Amygdala (tissue), 56 donors: ENCODE data around the gene SLC30A4.
A peak's percentile ranks its signal among the peaks of the same experiment; 100 is the strongest.
"Not testable (repeated sequence)": the region's sequence is repeated elsewhere in the genome, so short reads cannot be mapped to it uniquely, and the experiment has no call there.

Experiments
- DNase-seq, 56 donors: peaks; one replicate each; lab custom pipeline; 2025; lab: John Stamatoyannopoulos, UW

SLC30A4 gene

GRCh38 chr15:45522328-45523165 is at the start of gene SLC30A4:
TSS of gene SLC30A4 (minus strand) at chr15:45522755. CDS start at chr15:45522354, 401 bp downstream.
- DNase-seq, result peak in 52 of 56 donors; percentile 8 to 88 (median 62)

- no peak for DNase-seq
These were observed 33.5 kb upstream of the SLC30A4 start for GRCh38 chr15:45555934-45556608.

GRCh38 chr15:45551676-45552075 is 29.1 kb upstream of the SLC30A4 start:
- no peak for DNase-seq

GRCh38 chr15:45550436-45550835 is 27.9 kb upstream of the SLC30A4 start:
- no peak for DNase-seq

- DNase-seq, result no peak
These were observed 27.1 kb upstream of the SLC30A4 start for GRCh38 chr15:45549541-45550220.

- no peak for DNase-seq
These were observed 26.4 kb upstream of the SLC30A4 start for GRCh38 chr15:45548753-45549520.

GRCh38 chr15:45546789-45547188 is 24.2 kb upstream of the SLC30A4 start:
- no peak for DNase-seq

- DNase-seq, result no peak
These were observed 21.9 kb upstream of the SLC30A4 start for GRCh38 chr15:45544266-45545023.

- DNase-seq, result no peak
These were observed 20.5 kb upstream of the SLC30A4 start for GRCh38 chr15:45543051-45543450.

- no peak for DNase-seq
These were observed 18.0 kb upstream of the SLC30A4 start for GRCh38 chr15:45540531-45540930.

- DNase-seq, result no peak
These were observed 17.1 kb upstream of the SLC30A4 start for GRCh38 chr15:45539680-45540079.

GRCh38 chr15:45536934-45537333 is 14.4 kb upstream of the SLC30A4 start:
- DNase-seq, result no peak

GRCh38 chr15:45535486-45536042 is 13.0 kb upstream of the SLC30A4 start:
- no peak for DNase-seq

GRCh38 chr15:45534821-45535220 is 12.3 kb upstream of the SLC30A4 start:
- peak in 3 of 56 donors; percentile 5 to 44 (median 8) for DNase-seq

GRCh38 chr15:45532892-45533291 is 10.3 kb upstream of the SLC30A4 start:
- not testable (repeated sequence) for DNase-seq

GRCh38 chr15:45529613-45530012 is 7.1 kb upstream of the SLC30A4 start:
- DNase-seq, result no peak

GRCh38 chr15:45527086-45527485 is 4.5 kb upstream of the SLC30A4 start:
- no peak for DNase-seq

GRCh38 chr15:45523166-45523460 is 558 bp upstream of the SLC30A4 start:
- peak in 3 of 56 donors; percentile 48 to 79 (median 64) for DNase-seq

GRCh38 chr15:45521596-45522327 is 793 bp downstream of the SLC30A4 start:
- peak in 2 of 56 donors; percentile 43 to 52 for DNase-seq
